Adrenal gland (tissue), 5 donors: ENCODE results near the gene DENND6B.

Source experiments
- CTCF ChIP-seq, 6 experiments: fragments of 450-650 bp in 4 of 6; fragments of 200-600 bp in 2 of 6; sonication (generic) in 1 of 6; IDR thresholded peaks; 1 replicate in 5 of 6; 2 replicates in 1 of 6; pipeline versions ENCODE4 v1.5.1 to v1.8.0; 2016 to 2021; ENCODE audit warnings: antibody characterized with exemption in 6 of 6, mild to moderate bottlenecking in 2 of 6, moderate library complexity in 1 of 6
- POLR2A ChIP-seq, 2 donors: fragments of 450-650 bp; IDR thresholded peaks; one replicate each; pipeline ENCODE4 v1.6.1; 2017; ENCODE audit warnings: antibody characterized with exemption in 2 of 2, mild to moderate bottlenecking in 2 of 2, moderate library complexity in 1 of 2
- donor health status: DM: no; HTN: no; CAD: no.

- TF ChIP-seq CTCF (IDR thresholded peaks at IDR 0.05) (no peak), POLR2A (IDR thresholded peaks at IDR 0.05) (no peak)
Observed at GRCh38 chr22:50343541-50343935, 16.7 kb upstream of the DENND6B start.
